Endodermal cell (in vitro differentiated cells): ENCODE results near the gene OR5W2. TPM values are rescaled to one million over a fixed set of nuclear protein-coding genes. Genes with fewer than 3 reads are reported as not detected.

ENCODE experiments used
- DNase-seq: peaks from one replicate; pipeline ENCODE4 v3.0.0-alpha.2; 2017
- H3K27ac ChIP-seq: 2 replicates; pipeline ENCODE4 v1.5.1; 2013; ENCODE audit warnings: mild to moderate bottlenecking, low read depth, low read length, moderate library complexity
- H3K27me3 ChIP-seq: 2 replicates; pipeline ENCODE4 v1.6.1; 2013; ENCODE audit warnings: mild to moderate bottlenecking, low read length, moderate library complexity; ENCODE audit not compliant: insufficient read depth, control insufficient read depth, poor library complexity, severe bottlenecking
- H3K36me3 ChIP-seq: 2 replicates; pipeline ENCODE4 v1.7.0; 2013; ENCODE audit warnings: mild to moderate bottlenecking, low read length, moderate library complexity; ENCODE audit not compliant: control insufficient read depth, insufficient read depth
- H3K4me1 ChIP-seq: one replicate; pipeline ENCODE4 v1.7.0; 2013; ENCODE audit warnings: low read length; ENCODE audit not compliant: control insufficient read depth, insufficient read depth
- H3K4me3 ChIP-seq: 2 replicates; pipeline ENCODE4 v1.5.1; 2013; ENCODE audit warnings: mild to moderate bottlenecking, low read length, moderate library complexity
- H3K9ac ChIP-seq: 2 replicates; pipeline ENCODE4 v1.6.1; 2013; ENCODE audit warnings: mild to moderate bottlenecking, low read length, moderate library complexity; ENCODE audit not compliant: poor library complexity, severe bottlenecking; ENCODE audit errors: extremely low read depth
- H3K9me3 ChIP-seq: 2 replicates; pipeline ENCODE4 v1.6.1; 2013; ENCODE audit warnings: mild to moderate bottlenecking, low read length, moderate library complexity; ENCODE audit not compliant: control insufficient read depth
- H3K27ac Mint-ChIP-seq: 2 replicates; pipeline ENCODE4 v1.8.0; 2020; ENCODE audit warnings: mixed read lengths
- H3K27me3 Mint-ChIP-seq: 2 replicates; pipeline ENCODE4 v1.8.0; 2021; ENCODE audit warnings: mild to moderate bottlenecking, mixed read lengths; ENCODE audit not compliant: insufficient read depth
- H3K36me3 Mint-ChIP-seq: 2 replicates; pipeline ENCODE4 v1.8.0; 2020; ENCODE audit warnings: low read depth, mixed read lengths
- H3K4me1 Mint-ChIP-seq: 2 replicates; pipeline ENCODE4 v1.8.0; 2020; ENCODE audit warnings: mixed read lengths
- H3K4me3 Mint-ChIP-seq: 2 replicates; pipeline ENCODE4 v1.8.0; 2020; ENCODE audit warnings: mild to moderate bottlenecking, moderate library complexity, mixed read lengths
- H3K9me3 Mint-ChIP-seq: 2 replicates; pipeline ENCODE4 v1.8.0; 2020; ENCODE audit warnings: mild to moderate bottlenecking, mixed read lengths
- WGBS, 2 experiments: methylation state at CpG; one replicate each; pipeline versions ENCODE4 v1.1.5 to v1.1.7; 2013; ENCODE audit warnings: missing lambda C conversion rate in 2 of 2, mixed read lengths in 1 of 2; ENCODE audit not compliant: insufficient coverage in 1 of 2, insufficient read length in 1 of 2; 5-methylcytosine and 5-hydroxymethylcytosine counted together
- long read RNA-seq, 4 experiments: library from polyadenylated mRNA in 2 of 4; library from RNA in 1 of 4; library from capped mRNA in 1 of 4; stranded (forward) in 3 of 4; unstranded in 1 of 4; transcript quantifications; one replicate each; pipeline ENCODE4 v2.0.0, GENCODE V29; 2020 to 2021; ENCODE audit warnings: inconsistent platforms in 1 of 4
- polyA plus RNA-seq, 2 experiments: library from polyadenylated mRNA; stranded (reverse); fragments of 50-300 nt; gene quantifications; one replicate each; pipeline ENCODE4 v1.2.3, GENCODE V29; 2013
- total RNA-seq, 2 donors: library from RNA; stranded (reverse); fragmentation: NEBNext Ultra II Directional in 1 of 2; extraction: Animal tissue kit (Norgen Biotek cat#: 25700) in 1 of 2; gene quantifications; 2 replicates in 1 of 2; 3 replicates in 1 of 2; pipeline ENCODE4 v1.2.1, GENCODE V29; 2021
- TF ChIP-seq, protein P1 (sequence below): fragments of 200-600 bp; sonication (generic); conservative IDR thresholded peaks from 2 replicates; pipeline ENCODE4 v1.5.0; 2021; ENCODE audit warnings: antibody characterized with exemption, mild to moderate bottlenecking

The OR5W2 gene
- total RNA-seq, result not detected
- polyA plus RNA-seq (2013, experiment 1 of 2), result not detected
- polyA plus RNA-seq (2013, experiment 2 of 2), result not detected
- long read RNA-seq, experiment 1, result 0 reads
- long read RNA-seq, experiment 2, result 0 reads
- long read RNA-seq, experiment 3, result 0 reads
- long read RNA-seq, experiment 4, result 0 reads

GRCh38 chr11:55914482-55914881 lies at the start of gene OR5W2:
Gene OR5W2 (minus strand): TSS chr11:55914582. CDS start chr11:55914582, 0 bp downstream.
- no peak within 1 kb of the TSS for H3K27ac Mint-ChIP-seq

GRCh38 chr11:55956521-55956920 lies 42.1 kb upstream of the OR5W2 start:
- H3K27ac ChIP-seq, result no peak overlapping the region
- TF ChIP-seq, protein P1, sequence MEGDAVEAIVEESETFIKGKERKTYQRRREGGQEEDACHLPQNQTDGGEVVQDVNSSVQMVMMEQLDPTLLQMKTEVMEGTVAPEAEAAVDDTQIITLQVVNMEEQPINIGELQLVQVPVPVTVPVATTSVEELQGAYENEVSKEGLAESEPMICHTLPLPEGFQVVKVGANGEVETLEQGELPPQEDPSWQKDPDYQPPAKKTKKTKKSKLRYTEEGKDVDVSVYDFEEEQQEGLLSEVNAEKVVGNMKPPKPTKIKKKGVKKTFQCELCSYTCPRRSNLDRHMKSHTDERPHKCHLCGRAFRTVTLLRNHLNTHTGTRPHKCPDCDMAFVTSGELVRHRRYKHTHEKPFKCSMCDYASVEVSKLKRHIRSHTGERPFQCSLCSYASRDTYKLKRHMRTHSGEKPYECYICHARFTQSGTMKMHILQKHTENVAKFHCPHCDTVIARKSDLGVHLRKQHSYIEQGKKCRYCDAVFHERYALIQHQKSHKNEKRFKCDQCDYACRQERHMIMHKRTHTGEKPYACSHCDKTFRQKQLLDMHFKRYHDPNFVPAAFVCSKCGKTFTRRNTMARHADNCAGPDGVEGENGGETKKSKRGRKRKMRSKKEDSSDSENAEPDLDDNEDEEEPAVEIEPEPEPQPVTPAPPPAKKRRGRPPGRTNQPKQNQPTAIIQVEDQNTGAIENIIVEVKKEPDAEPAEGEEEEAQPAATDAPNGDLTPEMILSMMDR, result no peak
- H3K36me3 ChIP-seq, result no peaks in the 10 kb centered on the region
- Mint-ChIP-seq H3K4me3 (no peak overlapping the region), H3K9me3 (peaks cover 10% of the 10 kb centered on the region), H3K27me3 (no peaks in the 10 kb centered on the region), H3K4me1 (peaks cover 5% of the 10 kb centered on the region), H3K27ac (no peak overlapping the region), H3K36me3 (no peaks in the 10 kb centered on the region)
- WGBS, 2 experiments, result 90% methylated on average over 2 of the region's 4 CpGs; no CpG with 5 or more reads in 1 of the 2 experiments
- no peaks in the 10 kb centered on the region for H3K27me3 ChIP-seq
- no peak for DNase-seq
- no peaks in the 10 kb centered on the region for H3K4me1 ChIP-seq
- H3K4me3 ChIP-seq, result no peak overlapping the region
- H3K9ac ChIP-seq, result no peak overlapping the region
- H3K9me3 ChIP-seq, result peaks cover 15% of the 10 kb centered on the region

More at GRCh38 chr11:55914482-55914881, at the start of gene OR5W2:
- Mint-ChIP-seq H3K27me3 (no peaks in the 10 kb centered on the region), H3K9me3 (peaks cover 30% of the 10 kb centered on the region), H3K4me1 (no peaks in the 10 kb centered on the region), H3K36me3 (no peaks in the 10 kb centered on the region), H3K4me3 (no peak within 1 kb of the TSS)
- TF ChIP-seq, protein P1, result no peak
- no peaks in the 10 kb centered on the region for H3K36me3 ChIP-seq
- no peaks in the 10 kb centered on the region for H3K4me1 ChIP-seq
- no peaks in the 10 kb centered on the region for H3K27me3 ChIP-seq
- no peak for DNase-seq
- H3K4me3 ChIP-seq, result no peak within 1 kb of the TSS
- H3K27ac ChIP-seq, result no peak within 1 kb of the TSS
- peaks cover 47% of the 10 kb centered on the region for H3K9me3 ChIP-seq
- no CpG with 5 or more reads among the region's 1 CpG for WGBS, 2 experiments
- no peak within 1 kb of the TSS for H3K9ac ChIP-seq

DNA sequence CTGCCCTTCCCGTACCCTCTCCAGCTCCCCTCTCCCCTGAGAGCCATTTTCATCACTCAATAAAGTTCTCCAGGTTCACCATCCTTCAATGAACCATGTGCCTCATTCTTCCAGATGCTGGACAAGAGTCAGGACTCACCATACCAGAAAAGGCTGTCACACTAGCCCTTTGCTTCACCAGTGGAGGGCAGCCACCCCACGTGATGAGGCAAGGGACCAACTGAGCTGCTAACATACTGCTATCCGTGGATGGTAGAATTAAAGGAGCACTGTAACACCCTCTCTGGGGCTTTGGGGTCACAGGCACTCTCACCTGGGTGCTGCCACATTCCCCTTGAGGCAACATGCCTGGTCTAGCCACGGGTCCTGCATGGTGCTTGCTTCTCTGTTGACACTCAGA lies 34.9 kb upstream of the OR5W2 start:
- Histone ChIP-seq H3K9me3 (peaks cover 17% of the 10 kb centered on the region), H3K27ac (no peak overlapping the region), H3K4me3 (no peak overlapping the region), H3K9ac (no peak overlapping the region), H3K27me3 (no peaks in the 10 kb centered on the region), H3K4me1 (no peaks in the 10 kb centered on the region), H3K36me3 (peaks cover 3% of the 10 kb centered on the region)
- H3K4me1 Mint-ChIP-seq, result no peaks in the 10 kb centered on the region
- 76 to 87% methylated on average over 2 to 4 of the region's 4 CpGs for WGBS, 2 experiments
- H3K36me3 Mint-ChIP-seq, result no peaks in the 10 kb centered on the region
- H3K27ac Mint-ChIP-seq, result no peak overlapping the region
- TF ChIP-seq, protein P1, result peak; percentile 64
- no peak overlapping the region for H3K4me3 Mint-ChIP-seq
- no peaks in the 10 kb centered on the region for H3K27me3 Mint-ChIP-seq
- peak; percentile 61 for DNase-seq
- peaks cover 9% of the 10 kb centered on the region for H3K9me3 Mint-ChIP-seq
